Heart right ventricle (tissue), 16 donors: Measurements from ENCODE around the gene RPS6KA6. TPM values are rescaled to one million over a fixed set of nuclear protein-coding genes. Genes with fewer than 3 reads are reported as not detected.

Experiments used
- ATAC-seq, 8 donors: fragments of 200-7000 bp; cut with Tn5 transposase; one replicate each; pipeline ENCODE4 v1.9.1; 2020; ENCODE audit warnings: mild to moderate bottlenecking in 8 of 8, moderate library complexity in 8 of 8, moderate number of reproducible peaks in 1 of 8
- DNase-seq, 2 donors: peaks; one replicate each; pipeline ENCODE4 v3.0.0-alpha.2; 2020
- H3K27ac ChIP-seq, 10 donors: fragments of 200-600 bp; sonication (generic) in 2 of 10; one replicate each; pipeline versions ENCODE4 v1.5.0 to v1.8.0; 2020 to 2022; ENCODE audit warnings: mild to moderate bottlenecking in 3 of 10
- H3K27me3 ChIP-seq, 7 donors: fragments of 200-600 bp; one replicate each; pipeline ENCODE4 v1.8.0; 2021 to 2022; ENCODE audit warnings: mild to moderate bottlenecking in 2 of 7
- H3K36me3 ChIP-seq, 9 donors: fragments of 200-600 bp; sonication (generic) in 1 of 9; one replicate each; pipeline versions ENCODE4 v1.5.0 to v1.8.0; 2020 to 2022; ENCODE audit warnings: mild to moderate bottlenecking in 2 of 9
- H3K4me1 ChIP-seq, 9 donors: fragments of 200-600 bp; sonication (generic) in 1 of 9; one replicate each; pipeline versions ENCODE4 v1.5.0 to v1.8.0; 2020 to 2022; ENCODE audit warnings: mild to moderate bottlenecking in 4 of 9
- H3K4me3 ChIP-seq, 10 donors: fragments of 200-600 bp; sonication (generic) in 2 of 10; one replicate each; pipeline versions ENCODE4 v1.5.0 to v1.8.0; 2020 to 2022; ENCODE audit warnings: mild to moderate bottlenecking in 7 of 10, moderate library complexity in 2 of 10
- H3K9me3 ChIP-seq, 11 donors: fragments of 200-600 bp in 10 of 11; sonication (generic) in 2 of 11; one replicate each; pipeline versions ENCODE4 v1.5.0 to v1.8.0; 2013 to 2022; ENCODE audit warnings: mild to moderate bottlenecking in 2 of 11, control low read depth in 1 of 11, moderate library complexity in 1 of 11
- WGBS, 2 donors: extraction: QIAGEN DNeasy Blood & Tissue Kit; methylation state at CpG; one replicate each; pipeline ENCODE4 v1.1.7; 2013; ENCODE audit warnings: inconsistent platforms in 1 of 2; 5-methylcytosine and 5-hydroxymethylcytosine counted together
- intact Hi-C, 10 donors: fragments of 100-400 bp; cut with DNase I; formaldehyde crosslinking; loops; one replicate each; pipeline versions ENCODE4 v1.11.1 to v1.14.2; 2022
- polyA plus RNA-seq, 2 donors: library from polyadenylated mRNA; stranded (reverse); fragments of 200-250 nt; gene quantifications; one replicate each; pipeline ENCODE4 v1.2.3, GENCODE V29; 2013
- total RNA-seq, 10 donors: library from RNA; stranded (reverse); fragmentation: NEBNext Ultra II Directional in 3 of 10; extraction: Animal tissue kit (Norgen Biotek cat#: 25700) in 3 of 10; gene quantifications; one replicate each; pipeline versions ENCODE4 v1.2.1 to v1.2.4, GENCODE V29; 2021 to 2023
- TF ChIP-seq, protein P1 (sequence below), 9 donors: fragments of 200-600 bp; sonication (generic) in 2 of 9; IDR thresholded peaks; one replicate each; pipeline versions ENCODE4 v1.5.0 to v1.8.0; 2021 to 2022; ENCODE audit warnings: antibody characterized with exemption in 9 of 9, mild to moderate bottlenecking in 5 of 9, moderate library complexity in 1 of 9
- donor health status: Arrhythmogenic right ventricular cardiomyopathy.
- donor health status: ischemic (EF 13 %, LVEDD 7.1; RV severe dilation, severe dysfunction).
- donor health status: healthy with polysubstance abuse.
- donor health status: DM: no; HTN: yes; CAD: no.
- donor health status: DM: no; HTN: no; CAD: no.
- donor health status: ischemic (EF 25% LVEDD 6.9; RV normal size, moderate dysfunction).
- donor health status: ischemic (EF 25% LVEDD 5.7; RV mildly dilated, moderate dysfunction).
- donor health status: healthy.
- donor health status: DM: yes; HTN: yes; CAD: no.
- donor health status: Ischemic cardiomyopathy.
- donor health status: ischemic (EF 35%, LVEDD 5.7; RV mildly dilated, moderate dysfunction).
- donor health status: nonischemic (EF 11% LVEDD 7.7; RV severe dilation, severe dysfunction).
- donor health status: DM: yes; HTN: yes; CAD: no.
- donor health status: PGD.
- donor health status: ischemic (EF 29% LVEDD 5.4; RV normal size, mild dysfunction).
- donor health status: nonischemic (EF 23%, LVEDD 6.1; RV moderate dilation, normal function).

Gene RPS6KA6
- total and polyA plus RNA-seq, 12 donors = 0.04 to 1.3 (median 0.45) TPM

DNA sequence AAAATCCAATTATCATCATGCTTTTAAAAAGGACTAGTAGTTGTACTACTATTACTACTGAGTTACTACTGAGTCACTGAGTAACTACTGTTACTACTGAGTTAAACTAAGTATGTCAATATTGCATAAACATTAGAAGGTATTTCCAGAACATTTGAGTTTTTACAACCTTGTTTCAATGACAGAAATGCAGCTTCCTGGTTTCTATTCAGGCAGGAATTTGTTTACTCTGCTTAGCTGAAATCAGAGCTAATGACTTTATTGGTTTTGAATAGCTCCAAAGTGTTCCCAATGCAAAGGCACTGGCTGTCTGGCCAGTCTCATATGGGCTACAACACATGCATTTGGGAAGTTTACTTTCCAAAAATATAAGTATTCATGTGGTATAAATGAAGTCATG, 12.0 kb downstream of the RPS6KA6 start:
- H3K4me3 ChIP-seq = no peak overlapping the region
- intact Hi-C loops = no loop called here
- TF ChIP-seq, protein P1, sequence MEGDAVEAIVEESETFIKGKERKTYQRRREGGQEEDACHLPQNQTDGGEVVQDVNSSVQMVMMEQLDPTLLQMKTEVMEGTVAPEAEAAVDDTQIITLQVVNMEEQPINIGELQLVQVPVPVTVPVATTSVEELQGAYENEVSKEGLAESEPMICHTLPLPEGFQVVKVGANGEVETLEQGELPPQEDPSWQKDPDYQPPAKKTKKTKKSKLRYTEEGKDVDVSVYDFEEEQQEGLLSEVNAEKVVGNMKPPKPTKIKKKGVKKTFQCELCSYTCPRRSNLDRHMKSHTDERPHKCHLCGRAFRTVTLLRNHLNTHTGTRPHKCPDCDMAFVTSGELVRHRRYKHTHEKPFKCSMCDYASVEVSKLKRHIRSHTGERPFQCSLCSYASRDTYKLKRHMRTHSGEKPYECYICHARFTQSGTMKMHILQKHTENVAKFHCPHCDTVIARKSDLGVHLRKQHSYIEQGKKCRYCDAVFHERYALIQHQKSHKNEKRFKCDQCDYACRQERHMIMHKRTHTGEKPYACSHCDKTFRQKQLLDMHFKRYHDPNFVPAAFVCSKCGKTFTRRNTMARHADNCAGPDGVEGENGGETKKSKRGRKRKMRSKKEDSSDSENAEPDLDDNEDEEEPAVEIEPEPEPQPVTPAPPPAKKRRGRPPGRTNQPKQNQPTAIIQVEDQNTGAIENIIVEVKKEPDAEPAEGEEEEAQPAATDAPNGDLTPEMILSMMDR (IDR thresholded peaks at IDR 0.05) = no peak
- no peak overlapping the region for H3K27ac ChIP-seq
- no peaks in the 10 kb centered on the region for H3K4me1 ChIP-seq
- no peaks in the 10 kb centered on the region for H3K27me3 ChIP-seq
- H3K9me3 ChIP-seq = no peaks in the 10 kb centered on the region
- no peak for ATAC-seq
- H3K36me3 ChIP-seq = no peaks in the 10 kb centered on the region
- DNase-seq = no peak

DNA sequence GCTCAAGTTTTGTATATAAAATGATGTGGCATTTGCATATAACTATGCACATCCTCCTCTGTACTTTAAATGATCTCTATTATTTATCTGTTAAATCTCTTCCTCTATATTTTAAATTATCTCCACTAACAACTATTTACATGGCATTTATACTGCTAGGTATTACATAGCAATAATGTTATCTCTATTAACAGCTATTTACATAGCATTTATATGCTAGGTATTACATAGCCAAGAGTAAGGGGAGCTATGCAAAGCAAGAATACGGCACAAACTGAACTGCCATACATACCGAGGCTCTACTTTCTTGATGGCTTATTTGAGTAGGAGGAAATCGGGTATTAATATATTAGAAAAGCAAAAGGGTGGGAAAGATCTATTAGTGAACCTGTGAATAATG, 12.7 kb downstream of the RPS6KA6 start:
- H3K9me3 ChIP-seq = no peaks in the 10 kb centered on the region
- H3K4me3 ChIP-seq = no peak overlapping the region
- no peaks in the 10 kb centered on the region for H3K36me3 ChIP-seq
- H3K27me3 ChIP-seq = no peaks in the 10 kb centered on the region
- WGBS, 2 donors = 88 to 93% methylated on average over 3 of the region's 3 CpGs
- TF ChIP-seq, protein P1 (IDR thresholded peaks at IDR 0.05) = no peak
- intact Hi-C loops = no loop called here
- DNase-seq = no peak
- H3K27ac ChIP-seq = no peak overlapping the region
- no peaks in the 10 kb centered on the region for H3K4me1 ChIP-seq
- no peak for ATAC-seq

DNA sequence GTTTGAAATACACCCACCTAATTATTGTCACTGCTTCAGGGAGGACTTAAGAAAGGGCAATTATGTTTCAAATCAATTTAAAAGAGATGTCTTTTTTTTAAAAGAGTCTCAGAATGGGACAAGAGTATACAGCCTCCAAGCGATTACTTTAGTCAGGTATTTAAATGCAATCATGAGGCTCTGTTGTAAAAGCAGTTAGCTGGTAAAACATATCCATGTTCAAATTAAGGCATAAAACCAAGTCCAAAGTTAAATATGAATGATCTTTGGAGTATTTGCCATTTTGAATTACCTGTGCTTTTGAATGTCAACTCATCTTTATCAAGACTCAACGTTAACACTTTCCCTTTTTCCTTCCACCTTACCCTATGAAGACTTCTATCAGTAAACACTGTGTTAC, 13.7 kb downstream of the RPS6KA6 start:
- Histone ChIP-seq H3K9me3 (no peaks in the 10 kb centered on the region), H3K36me3 (no peaks in the 10 kb centered on the region), H3K4me3 (no peak overlapping the region), H3K4me1 (no peaks in the 10 kb centered on the region), H3K27ac (no peak overlapping the region), H3K27me3 (no peaks in the 10 kb centered on the region)
- intact Hi-C loops = no loop called here
- TF ChIP-seq, protein P1 (IDR thresholded peaks at IDR 0.05) = no peak
- ATAC-seq = no peak
- WGBS, 2 donors = 85% methylated on average over 2 of the region's 2 CpGs
- DNase-seq = no peak

DNA sequence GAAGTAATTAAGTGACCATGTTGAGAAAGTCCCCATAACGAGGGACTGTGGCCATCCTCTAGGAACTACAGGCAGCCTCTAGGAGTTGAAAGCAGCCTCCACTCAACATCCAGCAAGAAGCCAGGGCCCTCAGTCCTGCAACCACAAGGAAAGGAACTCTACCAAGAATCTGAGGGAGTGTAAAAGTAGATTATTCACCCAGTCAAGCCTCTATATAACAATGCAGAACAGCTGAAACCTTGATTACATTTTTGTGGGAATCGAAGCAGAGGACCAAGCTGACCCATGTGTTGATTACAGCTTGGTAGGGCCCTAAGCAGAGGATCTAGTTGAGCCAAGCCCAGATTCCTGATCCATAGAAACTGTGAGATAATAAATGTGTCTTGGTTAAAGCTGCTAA, 17.1 kb downstream of the RPS6KA6 start:
- H3K36me3 ChIP-seq = no peaks in the 10 kb centered on the region
- no peak for DNase-seq
- no peak for ATAC-seq
- WGBS, 2 donors = 73 to 83% methylated on average over 2 of the region's 2 CpGs
- H3K27ac ChIP-seq = no peak overlapping the region
- intact Hi-C loops = no loop called here
- H3K4me3 ChIP-seq = no peak overlapping the region
- H3K9me3 ChIP-seq = no peaks in the 10 kb centered on the region
- TF ChIP-seq, protein P1 (IDR thresholded peaks at IDR 0.05) = no peak
- no peaks in the 10 kb centered on the region for H3K4me1 ChIP-seq
- H3K27me3 ChIP-seq = no peaks in the 10 kb centered on the region

DNA sequence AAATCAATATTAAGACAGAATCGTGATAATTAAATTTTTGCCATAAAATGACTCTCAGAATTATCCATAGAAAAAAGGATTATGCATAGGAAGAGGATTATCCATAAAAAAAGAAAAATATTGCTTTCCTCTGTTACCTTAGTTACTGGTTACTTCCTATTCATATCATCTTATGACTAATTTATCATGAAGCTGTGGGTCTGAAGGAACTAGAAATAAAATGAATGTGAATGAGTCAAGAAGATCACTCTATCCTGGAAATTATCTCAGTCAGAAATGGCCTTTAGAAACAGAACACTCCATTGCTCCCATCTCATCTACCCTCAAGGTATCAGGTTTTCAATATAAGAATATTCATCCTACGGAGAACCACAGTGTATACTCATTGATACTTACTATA, 19.4 kb downstream of the RPS6KA6 start:
- DNase-seq = no peak
- H3K4me3 ChIP-seq = no peak overlapping the region
- intact Hi-C loops = no loop called here
- H3K9me3 ChIP-seq = no peaks in the 10 kb centered on the region
- no peak for ATAC-seq
- no peaks in the 10 kb centered on the region for H3K36me3 ChIP-seq
- H3K27ac ChIP-seq = no peak overlapping the region
- TF ChIP-seq, protein P1 (IDR thresholded peaks at IDR 0.05) = no peak
- 91 to 96% methylated on average over 2 of the region's 2 CpGs for WGBS, 2 donors
- H3K4me1 ChIP-seq = no peaks in the 10 kb centered on the region
- peaks cover 0 to 7% (median 0%) of the 10 kb centered on the region in 7 donors for H3K27me3 ChIP-seq
